ENCODE measurements around the gene FOXF2. TPM values are rescaled to one million over a fixed set of nuclear protein-coding genes. Genes with fewer than 3 reads are reported as not detected.

Gene FOXF2
- total and polyA plus RNA-seq, 2 donors (not counting 1 experiment from before 2014, with no cell fraction given) = not detected

DNA sequence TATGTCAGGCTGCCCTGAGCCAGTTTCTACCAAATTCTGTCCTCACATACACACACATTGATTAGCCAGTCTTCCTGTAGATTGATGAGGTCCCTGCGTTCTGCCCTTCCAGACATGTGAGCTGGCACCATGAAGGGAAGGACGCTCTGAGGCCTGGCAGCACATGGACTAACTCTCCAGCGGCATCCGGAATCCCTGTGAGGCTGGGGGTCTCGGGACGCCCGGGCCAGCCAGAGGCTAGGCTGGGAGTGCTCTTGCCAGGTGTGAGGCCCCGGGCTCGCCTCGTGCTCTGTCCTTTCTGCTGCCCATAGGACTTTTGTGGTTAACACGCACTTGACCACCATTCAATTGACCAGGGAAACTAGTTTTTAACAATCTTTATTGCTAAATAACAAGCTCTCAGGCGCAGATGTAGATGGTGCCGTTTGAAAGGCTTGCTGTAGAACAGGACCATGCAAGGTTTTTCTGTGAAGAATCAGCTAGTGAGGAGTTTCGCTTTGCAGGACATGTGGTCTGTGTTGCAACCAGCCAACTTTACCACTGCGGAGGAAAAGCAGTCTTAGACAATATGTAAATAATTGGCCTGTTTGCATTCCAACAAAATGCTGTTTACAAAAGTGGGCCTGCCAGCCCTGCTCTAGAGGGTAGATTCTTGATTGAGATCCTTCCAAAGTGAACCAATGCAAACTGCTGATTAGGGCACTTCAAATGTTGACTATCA lies 29.3 kb downstream of the FOXF2 start:
- H3K27me3 Mint-ChIP-seq = peaks cover 20% of the 10 kb centered on the region
- intact Hi-C loops (cut with micrococcal nuclease) = no loop called here
- Histone ChIP-seq H3K9ac (ENCODE audit: low read length) (no peak overlapping the region), H3K4me2 (replicated peaks; ENCODE audit: low read depth, low read length, poor library complexity, severe bottlenecking) (no peak overlapping the region), H2AFZ (ENCODE audit: insufficient read depth, low read depth, low read length, poor library complexity, severe bottlenecking) (no peak overlapping the region), H3K79me2 (ENCODE audit: control insufficient read depth, insufficient read depth, low read length) (no peaks in the 10 kb centered on the region), H3K27ac (ENCODE audit: low read length in 2 of 2) (no peak overlapping the region), H3K4me3 (ENCODE audit: control extremely low read depth in 1 of 5, extremely low read depth in 1 of 5, insufficient read depth in 1 of 5, low read depth in 2 of 5, low read length in 4 of 5) (no peak overlapping the region), H3K27me3 (replicated peaks in 1 of 4; ENCODE audit: control extremely low read depth in 1 of 4, control insufficient read depth in 3 of 4, insufficient read depth in 4 of 4, low read length in 3 of 4) (peaks cover 0 to 9% (median under 1%) of the 10 kb centered on the region in 4 experiments), H3K4me1 (ENCODE audit: control insufficient read depth in 2 of 2, insufficient read depth in 2 of 2, low read length in 2 of 2) (no peaks in the 10 kb centered on the region), H3K36me3 (replicated peaks in 1 of 2; ENCODE audit: control extremely low read depth in 1 of 2, control insufficient read depth in 1 of 2, extremely low read depth in 1 of 2, insufficient read depth in 2 of 2, low read length in 1 of 2) (no peaks in the 10 kb centered on the region), H4K20me1 (ENCODE audit: control insufficient read depth, insufficient read depth, low read length, poor library complexity, severe bottlenecking) (no peaks in the 10 kb centered on the region), H3K9me3 (ENCODE audit: control extremely low read depth in 1 of 3, control insufficient read depth in 2 of 3, insufficient read depth in 1 of 3, low read length in 2 of 3) (peaks cover 0 to 10% (median 0%) of the 10 kb centered on the region in 3 donors)
- WGBS (ENCODE audit: insufficient coverage) = 91% methylated on average over 8 of the region's 15 CpGs
- CTCF ChIA-PET = no interaction called here
- TF ChIP-seq, protein P1, sequence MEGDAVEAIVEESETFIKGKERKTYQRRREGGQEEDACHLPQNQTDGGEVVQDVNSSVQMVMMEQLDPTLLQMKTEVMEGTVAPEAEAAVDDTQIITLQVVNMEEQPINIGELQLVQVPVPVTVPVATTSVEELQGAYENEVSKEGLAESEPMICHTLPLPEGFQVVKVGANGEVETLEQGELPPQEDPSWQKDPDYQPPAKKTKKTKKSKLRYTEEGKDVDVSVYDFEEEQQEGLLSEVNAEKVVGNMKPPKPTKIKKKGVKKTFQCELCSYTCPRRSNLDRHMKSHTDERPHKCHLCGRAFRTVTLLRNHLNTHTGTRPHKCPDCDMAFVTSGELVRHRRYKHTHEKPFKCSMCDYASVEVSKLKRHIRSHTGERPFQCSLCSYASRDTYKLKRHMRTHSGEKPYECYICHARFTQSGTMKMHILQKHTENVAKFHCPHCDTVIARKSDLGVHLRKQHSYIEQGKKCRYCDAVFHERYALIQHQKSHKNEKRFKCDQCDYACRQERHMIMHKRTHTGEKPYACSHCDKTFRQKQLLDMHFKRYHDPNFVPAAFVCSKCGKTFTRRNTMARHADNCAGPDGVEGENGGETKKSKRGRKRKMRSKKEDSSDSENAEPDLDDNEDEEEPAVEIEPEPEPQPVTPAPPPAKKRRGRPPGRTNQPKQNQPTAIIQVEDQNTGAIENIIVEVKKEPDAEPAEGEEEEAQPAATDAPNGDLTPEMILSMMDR (IDR thresholded peaks at IDR 0.05) = no peak
- no peak for TF ChIP-seq EZH2 (IDR thresholded peaks at IDR 0.05; ENCODE audit: borderline replicate concordance, insufficient read depth, low read depth, low read length, poor library complexity, severe bottlenecking)
- H3K4me1 Mint-ChIP-seq = no peaks in the 10 kb centered on the region
- H3K4me3 Mint-ChIP-seq = no peak overlapping the region
- no peak overlapping the region for H3K27ac Mint-ChIP-seq
- H3K9me3 Mint-ChIP-seq (ENCODE audit: insufficient read depth) = peaks cover 3% of the 10 kb centered on the region
- DNase-seq (no peak), ATAC-seq (ENCODE audit: low read depth) (no peak)
- POLR2A ChIA-PET = no interaction called here

GRCh38 chr6:1420382-1420781 lies 31.0 kb downstream of the FOXF2 start:
- TF ChIP-seq EZH2 (IDR thresholded peaks at IDR 0.05; ENCODE audit: borderline replicate concordance, insufficient read depth, low read depth, low read length, poor library complexity, severe bottlenecking) = no peak
- TF ChIP-seq, protein P1 (IDR thresholded peaks at IDR 0.05) = no peak
- H3K27ac Mint-ChIP-seq = no peak overlapping the region
- H3K4me2 ChIP-seq (replicated peaks; ENCODE audit: low read depth, low read length, poor library complexity, severe bottlenecking) = no peak overlapping the region
- no peak overlapping the region for H3K27ac ChIP-seq (ENCODE audit: low read length in 2 of 2)
- ChIA-PET POLR2A (no interaction called here), CTCF (no interaction called here)
- intact Hi-C loops (cut with micrococcal nuclease) = no loop called here
- DNase-seq (no peak), ATAC-seq (ENCODE audit: low read depth) (no peak)
- H3K4me1 Mint-ChIP-seq = no peaks in the 10 kb centered on the region
- H3K9ac ChIP-seq (ENCODE audit: low read length) = no peak overlapping the region
- WGBS (ENCODE audit: insufficient coverage) = no CpG with 5 or more reads among the region's 1 CpG
- no peaks in the 10 kb centered on the region for H3K79me2 ChIP-seq (ENCODE audit: control insufficient read depth, insufficient read depth, low read length)
- no peak overlapping the region for H2AFZ ChIP-seq (ENCODE audit: insufficient read depth, low read depth, low read length, poor library complexity, severe bottlenecking)
- H4K20me1 ChIP-seq (ENCODE audit: control insufficient read depth, insufficient read depth, low read length, poor library complexity, severe bottlenecking) = no peaks in the 10 kb centered on the region
- peaks cover 3% of the 10 kb centered on the region for H3K9me3 Mint-ChIP-seq (ENCODE audit: insufficient read depth)
- H3K4me3 ChIP-seq (ENCODE audit: control extremely low read depth in 1 of 5, extremely low read depth in 1 of 5, insufficient read depth in 1 of 5, low read depth in 2 of 5, low read length in 4 of 5) = no peak overlapping the region
- H3K27me3 Mint-ChIP-seq = peaks cover 32% of the 10 kb centered on the region
- no peaks in the 10 kb centered on the region for H3K4me1 ChIP-seq (ENCODE audit: control insufficient read depth in 2 of 2, insufficient read depth in 2 of 2, low read length in 2 of 2)
- no peaks in the 10 kb centered on the region for H3K36me3 ChIP-seq (replicated peaks in 1 of 2; ENCODE audit: control extremely low read depth in 1 of 2, control insufficient read depth in 1 of 2, extremely low read depth in 1 of 2, insufficient read depth in 2 of 2, low read length in 1 of 2)
- H3K27me3 ChIP-seq (replicated peaks in 1 of 4; ENCODE audit: control extremely low read depth in 1 of 4, control insufficient read depth in 3 of 4, insufficient read depth in 4 of 4, low read length in 3 of 4) = peaks cover 0 to 12% (median 4%) of the 10 kb centered on the region in 4 experiments
- no peak overlapping the region for H3K4me3 Mint-ChIP-seq
- H3K9me3 ChIP-seq (ENCODE audit: control extremely low read depth in 1 of 3, control insufficient read depth in 2 of 3, insufficient read depth in 1 of 3, low read length in 2 of 3) = peaks cover 0 to 10% (median 0%) of the 10 kb centered on the region in 3 donors

Data from B cell (primary cell).